BJ (cell line): ENCODE results near the gene CLRN1. TPM values are rescaled to one million over a fixed set of nuclear protein-coding genes. Genes with fewer than 3 reads are reported as not detected.

Experiments
- CTCF ChIA-PET: fragments of 350-600 bp; formaldehyde crosslinking; extraction: SDS; loops from one replicate; lab custom pipeline; 2021; ENCODE audit warnings: antibody characterized with exemption, inconsistent platforms; lab: Yijun Ruan, JAX
- POLR2A ChIA-PET: fragments of 300-600 bp; sonication (Branson Sonifier 250); formaldehyde crosslinking; extraction: SDS; loops from one replicate; lab custom pipeline; 2021; ENCODE audit warnings: antibody characterized with exemption; lab: Charles Lee
- DNase-seq: peaks from one replicate; pipeline ENCODE4 v3.0.0-alpha.2; 2011; ENCODE audit warnings: low read depth
- H3K27me3 ChIP-seq: 2 replicates; pipeline ENCODE4 v1.6.0; 2011; ENCODE audit warnings: low read length; ENCODE audit not compliant: control insufficient read depth, insufficient read depth
- H3K36me3 ChIP-seq: 2 replicates; pipeline ENCODE4 v1.5.1; 2011; ENCODE audit warnings: low read length; ENCODE audit not compliant: control insufficient read depth, insufficient read depth
- H3K4me3 ChIP-seq: 2 replicates; pipeline ENCODE4 v1.5.1; 2011; ENCODE audit warnings: low read depth, mild to moderate bottlenecking, control low read depth, low read length
- polyA plus RNA-seq: library from polyadenylated mRNA; depleted of rRNA; stranded (reverse); fragments of >200 nt; gene quantifications from 2 replicates; pipeline ENCODE4 v1.2.3, GENCODE V29; 2011
- TF ChIP-seq, protein P1 (sequence below): IDR thresholded peaks from 2 replicates; pipeline ENCODE4 v1.5.1; 2011; ENCODE audit warnings: low read depth, mild to moderate bottlenecking, control low read depth, inconsistent platforms, low read length, moderate library complexity; ENCODE audit not compliant: insufficient read depth

CLRN1 gene
- polyA plus RNA-seq, 1 experiment, result not detected

DNA sequence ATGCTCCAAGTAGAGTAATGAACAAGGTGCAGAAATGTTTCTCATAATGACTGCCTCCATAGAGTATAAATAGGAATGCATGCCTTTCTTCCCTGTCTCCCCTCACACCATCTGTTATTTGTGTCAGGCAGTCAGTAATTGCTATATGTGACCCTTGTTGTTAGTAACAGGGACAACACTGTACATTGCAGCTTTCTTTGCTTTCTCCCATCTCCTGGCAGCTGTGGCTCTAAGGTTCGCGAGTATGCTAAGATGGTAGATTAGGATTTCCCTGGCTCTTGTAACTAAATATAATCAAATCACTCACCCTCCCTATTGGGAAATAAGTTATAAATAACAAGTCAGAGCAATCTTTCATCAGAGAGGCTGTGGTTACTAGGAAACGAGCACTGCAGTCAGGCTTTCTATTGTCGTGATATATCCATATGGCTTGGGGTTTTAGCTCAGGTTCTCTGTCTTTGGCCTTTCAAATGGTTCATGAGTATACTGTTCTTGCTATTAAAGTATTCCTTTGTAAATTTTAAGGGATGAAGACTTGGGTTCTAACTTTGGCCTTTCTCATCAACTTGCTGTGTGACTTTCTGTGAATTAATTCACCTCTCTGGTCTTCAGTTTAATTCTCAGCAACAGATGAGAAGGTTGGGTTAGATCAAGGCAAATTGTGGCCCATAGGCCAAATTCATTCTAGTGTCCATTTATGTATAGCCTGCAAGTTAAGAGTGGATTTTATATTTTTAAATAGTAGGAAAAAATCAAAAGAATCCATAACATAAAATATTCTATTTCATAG lies 59.2 kb downstream of the CLRN1 start:
- ChIA-PET CTCF (no interaction called here), POLR2A (no interaction called here)
- H3K36me3 ChIP-seq, result no peaks in the 10 kb centered on the region
- H3K4me3 ChIP-seq, result no peak overlapping the region
- TF ChIP-seq, protein P1, sequence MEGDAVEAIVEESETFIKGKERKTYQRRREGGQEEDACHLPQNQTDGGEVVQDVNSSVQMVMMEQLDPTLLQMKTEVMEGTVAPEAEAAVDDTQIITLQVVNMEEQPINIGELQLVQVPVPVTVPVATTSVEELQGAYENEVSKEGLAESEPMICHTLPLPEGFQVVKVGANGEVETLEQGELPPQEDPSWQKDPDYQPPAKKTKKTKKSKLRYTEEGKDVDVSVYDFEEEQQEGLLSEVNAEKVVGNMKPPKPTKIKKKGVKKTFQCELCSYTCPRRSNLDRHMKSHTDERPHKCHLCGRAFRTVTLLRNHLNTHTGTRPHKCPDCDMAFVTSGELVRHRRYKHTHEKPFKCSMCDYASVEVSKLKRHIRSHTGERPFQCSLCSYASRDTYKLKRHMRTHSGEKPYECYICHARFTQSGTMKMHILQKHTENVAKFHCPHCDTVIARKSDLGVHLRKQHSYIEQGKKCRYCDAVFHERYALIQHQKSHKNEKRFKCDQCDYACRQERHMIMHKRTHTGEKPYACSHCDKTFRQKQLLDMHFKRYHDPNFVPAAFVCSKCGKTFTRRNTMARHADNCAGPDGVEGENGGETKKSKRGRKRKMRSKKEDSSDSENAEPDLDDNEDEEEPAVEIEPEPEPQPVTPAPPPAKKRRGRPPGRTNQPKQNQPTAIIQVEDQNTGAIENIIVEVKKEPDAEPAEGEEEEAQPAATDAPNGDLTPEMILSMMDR, result no peak
- no peaks in the 10 kb centered on the region for H3K27me3 ChIP-seq
- no peak for DNase-seq

DNA sequence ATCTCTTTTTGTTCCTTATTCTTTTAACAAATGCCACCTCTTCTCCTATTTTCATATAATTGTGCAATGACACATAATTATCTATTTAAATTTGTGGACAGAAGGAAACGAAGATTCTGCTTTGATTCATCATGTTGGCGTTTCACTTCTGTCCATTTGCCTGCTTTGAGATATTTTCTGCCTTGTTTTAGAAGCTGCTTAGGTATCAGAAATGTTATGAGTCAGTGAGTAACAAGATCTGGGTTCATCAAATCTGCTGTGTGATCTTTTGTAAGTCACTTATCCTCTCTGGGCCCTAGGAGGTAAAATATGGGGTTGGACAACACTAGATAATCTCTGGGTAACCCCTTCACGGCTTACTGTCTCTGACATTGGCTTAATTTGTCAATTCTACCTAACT lies 60.0 kb downstream of the CLRN1 start:
- no peak for DNase-seq
- CTCF ChIA-PET, result no interaction called here
- Histone ChIP-seq H3K27me3 (no peaks in the 10 kb centered on the region), H3K4me3 (no peak overlapping the region), H3K36me3 (no peaks in the 10 kb centered on the region)
- POLR2A ChIA-PET, result no interaction called here
- TF ChIP-seq, protein P1, result no peak

DNA sequence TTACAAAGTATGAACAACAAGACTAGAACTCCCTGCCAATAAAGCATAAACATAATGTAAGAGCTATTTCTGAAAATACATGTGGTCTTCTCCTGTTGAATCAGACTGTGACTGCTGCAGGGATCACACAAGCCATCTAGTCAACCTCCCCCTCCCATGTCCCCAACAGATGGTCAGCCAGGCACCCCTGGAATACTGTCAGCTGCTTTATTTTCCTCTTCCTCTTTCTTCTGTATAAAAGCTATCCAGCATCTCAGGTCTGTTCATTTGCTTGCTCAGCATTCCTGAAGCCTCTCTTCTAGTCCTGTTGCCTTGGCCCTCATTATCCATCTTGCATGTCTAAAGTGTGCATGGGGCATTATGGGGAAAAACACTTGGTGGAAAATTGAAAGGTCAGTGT lies 60.8 kb downstream of the CLRN1 start:
- Histone ChIP-seq H3K4me3 (no peak overlapping the region), H3K36me3 (no peaks in the 10 kb centered on the region), H3K27me3 (no peaks in the 10 kb centered on the region)
- POLR2A ChIA-PET, result no interaction called here
- DNase-seq, result no peak
- TF ChIP-seq, protein P1, result no peak
- CTCF ChIA-PET, result no interaction called here

DNA sequence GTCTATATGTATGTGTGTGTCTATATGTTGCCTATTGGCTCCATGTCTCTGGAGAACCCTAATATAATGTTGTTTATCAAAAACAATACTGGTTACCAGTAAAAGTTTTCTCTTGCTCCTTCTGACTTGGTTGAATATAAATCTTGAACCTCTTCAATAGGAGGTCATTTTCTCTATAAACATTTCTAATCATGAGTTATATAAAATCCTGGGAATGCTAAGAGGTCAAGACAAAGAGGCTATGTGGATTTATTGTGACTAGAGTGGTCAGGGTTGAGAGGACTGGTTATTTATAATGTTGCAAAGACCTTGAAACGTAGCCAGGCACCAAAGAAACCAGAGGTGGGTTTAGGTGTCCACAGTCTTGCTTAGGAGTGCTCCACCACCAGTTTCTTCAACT lies 66.1 kb downstream of the CLRN1 start:
- Histone ChIP-seq H3K4me3 (no peak overlapping the region), H3K36me3 (no peaks in the 10 kb centered on the region), H3K27me3 (no peaks in the 10 kb centered on the region)
- DNase-seq, result no peak
- TF ChIP-seq, protein P1, result no peak
- ChIA-PET CTCF (no interaction called here), POLR2A (no interaction called here)

DNA sequence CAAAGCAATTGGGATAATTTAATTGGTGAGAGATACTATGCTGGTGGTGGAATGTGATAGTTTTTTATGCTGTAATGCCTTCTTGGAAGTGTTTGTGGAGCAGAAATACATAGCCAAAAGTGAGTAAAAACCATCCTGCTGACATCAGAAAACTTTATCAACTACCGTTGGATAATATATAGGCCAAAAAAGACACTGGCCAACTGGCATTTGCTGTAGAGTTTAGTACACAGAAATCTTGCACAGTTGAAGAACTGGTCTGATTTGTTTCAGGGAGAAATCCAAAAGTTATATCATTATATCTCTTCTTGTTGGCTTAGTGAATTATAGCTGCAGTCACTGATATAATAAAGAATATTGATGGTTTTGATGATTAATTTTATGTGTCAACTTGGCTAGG lies 66.8 kb downstream of the CLRN1 start:
- H3K4me3 ChIP-seq, result no peak overlapping the region
- H3K27me3 ChIP-seq, result no peaks in the 10 kb centered on the region
- TF ChIP-seq, protein P1, result no peak
- ChIA-PET POLR2A (no interaction called here), CTCF (no interaction called here)
- no peaks in the 10 kb centered on the region for H3K36me3 ChIP-seq
- DNase-seq, result no peak
